Measurements from ENCODE around the gene SNX33. TPM values are rescaled to one million over a fixed set of nuclear protein-coding genes. Genes with fewer than 3 reads are reported as not detected.

SNX33 gene
- total and polyA plus RNA-seq, 2 of the 13 experiments (the other 11 are each of a cell fraction or from before 2014, with no cell fraction given) = 11.0 to 11.6 TPM

GRCh38 chr15:75599401-75599800, 48.3 kb upstream of the SNX33 start:
- DNase-seq (ENCODE audit: low spot score) (no peak), FAIRE-seq (no peak), ATAC-seq (no peak)
- Histone ChIP-seq H3K4me2 (ENCODE audit: low read depth, low read length) (no peak overlapping the region), H3K4me1 (ENCODE audit: insufficient read depth, low read length) (no peaks in the 10 kb centered on the region), H3K27ac (ENCODE audit: extremely low read length, insufficient read depth, low read length) (no peak overlapping the region), H3K9me3 (ENCODE audit: low read length) (no peaks in the 10 kb centered on the region), H2AFZ (ENCODE audit: low read length) (no peak overlapping the region), H4K20me1 (ENCODE audit: insufficient read depth, low read length) (no peaks in the 10 kb centered on the region), H3K9ac (ENCODE audit: insufficient read depth, low read depth, low read length) (no peak overlapping the region), H3K36me3 (replicated peaks in 1 of 2; ENCODE audit: control insufficient read depth in 1 of 2, insufficient read depth in 2 of 2, low read length in 2 of 2) (peaks cover 10 to 24% of the 10 kb centered on the region in 2 experiments; a peak in 4 of 5 replicates), H3K4me3 (replicated peaks in 1 of 3; ENCODE audit: insufficient read depth in 1 of 3, low read depth in 2 of 3, low read length in 3 of 3) (no peak overlapping the region), H3K27me3 (ENCODE audit: control insufficient read depth in 1 of 2, insufficient read depth in 2 of 2, low read length in 2 of 2) (no peaks in the 10 kb centered on the region), H3K79me2 (ENCODE audit: insufficient read depth, low read length) (no peaks in the 10 kb centered on the region)
- TF ChIP-seq ZNF546 (CRISPR knock-in tag; conservative IDR thresholded peaks at IDR 0.05) (no peak), HMGA1 (CRISPR knock-in tag; conservative IDR thresholded peaks at IDR 0.05) (no peak), ZNF282 (IDR thresholded peaks at IDR 0.05; ENCODE audit: partially characterized antibody) (no peak), ZNF883 (CRISPR knock-in tag; IDR thresholded peaks at IDR 0.05; ENCODE audit: not compliant biosample characterization) (no peak), ZNF589 (CRISPR knock-in tag; conservative IDR thresholded peaks at IDR 0.05) (no peak), GPN1 (CRISPR knock-in tag; IDR thresholded peaks at IDR 0.05; ENCODE audit: borderline replicate concordance) (no peak), PHF21A (CRISPR knock-in tag; IDR thresholded peaks at IDR 0.05) (no peak), TCF7 (IDR thresholded peaks at IDR 0.05; ENCODE audit: low read depth) (no peak), IRF1 (CRISPR knock-in tag; IDR thresholded peaks at IDR 0.05; ENCODE audit: low read depth) (no peak), ZBTB25 (CRISPR knock-in tag; IDR thresholded peaks at IDR 0.05) (no peak), ZBTB1 (CRISPR knock-in tag; IDR thresholded peaks at IDR 0.05; ENCODE audit: borderline replicate concordance) (no peak), ZNF343 (CRISPR knock-in tag; IDR thresholded peaks at IDR 0.05) (no peak), HOXD1 (CRISPR knock-in tag; IDR thresholded peaks at IDR 0.05) (no peak), AHR (CRISPR knock-in tag; IDR thresholded peaks at IDR 0.05) (no peak), PPARG (CRISPR knock-in tag; conservative IDR thresholded peaks at IDR 0.05) (no peak), HCFC1 (IDR thresholded peaks at IDR 0.05; ENCODE audit: low read depth, low read length) (no peak), MLXIP (CRISPR knock-in tag; IDR thresholded peaks at IDR 0.05; ENCODE audit: borderline replicate concordance) (no peak), ZNF251 (CRISPR knock-in tag; IDR thresholded peaks at IDR 0.05) (no peak), ATF5 (CRISPR knock-in tag; IDR thresholded peaks at IDR 0.05; ENCODE audit: low read depth) (no peak)
- BruUV-seq (replicated peaks) = no TSS peak
- 57% methylated on average over 2 of the region's 2 CpGs for WGBS (ENCODE audit: low lambda C conversion rate)
- CTCF ChIA-PET (ENCODE audit: low intra/inter-chr PET ratio, low total read pairs) = no interaction called here
- POLR2A ChIA-PET = no interaction called here
- in situ Hi-C loops (cut with HindIII; ENCODE audit: extremely low pct_ligation_motif_present, low pct_unique_long_range_greater_than_20kb) = no loop called here
- intact Hi-C loops (cut with micrococcal nuclease; ENCODE audit: unreplicated experiment) = no loop called here
